ENCODE measurements around the gene CFTR.

Gene CFTR

GRCh38 chr7:117592011-117592635 is 112.3 kb downstream of the CFTR start:
- DNase-seq, result no peak

GRCh38 chr7:117596134-117596533 is 116.3 kb downstream of the CFTR start:
- no peak for DNase-seq

GRCh38 chr7:117597755-117598154 is 117.9 kb downstream of the CFTR start:
- no peak for DNase-seq

- no peak for DNase-seq
Observed at GRCh38 chr7:117600911-117601310, 121.1 kb downstream of the CFTR start.

GRCh38 chr7:117603627-117604026 is 123.8 kb downstream of the CFTR start:
- no peak for DNase-seq

GRCh38 chr7:117605712-117606111 is 125.9 kb downstream of the CFTR start:
- no peak for DNase-seq

- DNase-seq, result no peak
Observed at GRCh38 chr7:117606132-117606531, 126.3 kb downstream of the CFTR start.

- no peak for DNase-seq
Observed at GRCh38 chr7:117610396-117610795, 130.6 kb downstream of the CFTR start.

GRCh38 chr7:117612637-117613036 is 132.8 kb downstream of the CFTR start:
- no peak for DNase-seq

- DNase-seq, result no peak
Observed at GRCh38 chr7:117616694-117617093, 136.9 kb downstream of the CFTR start.

GRCh38 chr7:117619681-117620080 is 139.9 kb downstream of the CFTR start:
- DNase-seq, result no peak

- DNase-seq, result no peak
Observed at GRCh38 chr7:117621075-117621618, 141.3 kb downstream of the CFTR start.

GRCh38 chr7:117623606-117624005 is 143.8 kb downstream of the CFTR start:
- DNase-seq, result no peak

GRCh38 chr7:117630501-117630900 is 150.7 kb downstream of the CFTR start:
- no peak for DNase-seq

- DNase-seq, result no peak
Observed at GRCh38 chr7:117630907-117631564, 151.2 kb downstream of the CFTR start.

- DNase-seq, result no peak
Observed at GRCh38 chr7:117631652-117632051, 151.8 kb downstream of the CFTR start.

GRCh38 chr7:117637937-117638336 is 158.1 kb downstream of the CFTR start:
- DNase-seq, result no peak

GRCh38 chr7:117639966-117640365 is 160.1 kb downstream of the CFTR start:
- DNase-seq, result no peak

GRCh38 chr7:117640465-117640864 is 160.6 kb downstream of the CFTR start:
- no peak for DNase-seq

GRCh38 chr7:117645481-117646165 is 165.8 kb downstream of the CFTR start:
- no peak for DNase-seq

- DNase-seq, result no peak
Observed at GRCh38 chr7:117648203-117648866, 168.5 kb downstream of the CFTR start.

- DNase-seq, result no peak
Observed at GRCh38 chr7:117652943-117653680, 173.3 kb downstream of the CFTR start.

GRCh38 chr7:117654780-117655179 is 175.0 kb downstream of the CFTR start:
- no peak for DNase-seq
